GM19328 (cell line): ENCODE data around the gene NHLRC2.
"Not testable (repeated sequence)": the region's sequence is repeated elsewhere in the genome, so short reads cannot be mapped to it uniquely, and the experiment has no call there.

Experiments used
- ATAC-seq: cut with Tn5 transposase; IDR thresholded peaks from one replicate; pipeline ENCODE4 v1.9.1; 2021; ENCODE audit warnings: mild to moderate bottlenecking, moderate library complexity; ENCODE audit not compliant: unreplicated experiment

NHLRC2 gene

DNA sequence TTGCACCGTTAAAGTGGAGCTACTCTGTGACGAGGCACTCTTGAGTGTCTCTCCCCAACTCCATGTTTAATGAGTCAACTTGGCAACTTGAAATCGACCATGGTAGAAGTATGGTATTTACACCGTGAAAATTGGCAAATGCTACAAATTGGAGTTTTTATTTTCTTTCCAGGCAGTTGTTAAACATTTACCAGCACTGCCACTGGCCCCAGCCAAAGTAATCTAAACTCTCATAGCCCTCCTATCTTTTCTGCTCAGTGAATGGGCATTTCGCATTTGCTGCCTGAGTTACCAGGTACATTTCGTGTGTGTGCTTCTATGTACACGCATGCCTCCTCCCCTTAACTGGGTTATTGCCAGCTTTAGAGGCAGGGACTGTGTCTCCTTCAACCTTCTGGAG is 83.3 kb downstream of the NHLRC2 start:
- ATAC-seq: no peak

DNA sequence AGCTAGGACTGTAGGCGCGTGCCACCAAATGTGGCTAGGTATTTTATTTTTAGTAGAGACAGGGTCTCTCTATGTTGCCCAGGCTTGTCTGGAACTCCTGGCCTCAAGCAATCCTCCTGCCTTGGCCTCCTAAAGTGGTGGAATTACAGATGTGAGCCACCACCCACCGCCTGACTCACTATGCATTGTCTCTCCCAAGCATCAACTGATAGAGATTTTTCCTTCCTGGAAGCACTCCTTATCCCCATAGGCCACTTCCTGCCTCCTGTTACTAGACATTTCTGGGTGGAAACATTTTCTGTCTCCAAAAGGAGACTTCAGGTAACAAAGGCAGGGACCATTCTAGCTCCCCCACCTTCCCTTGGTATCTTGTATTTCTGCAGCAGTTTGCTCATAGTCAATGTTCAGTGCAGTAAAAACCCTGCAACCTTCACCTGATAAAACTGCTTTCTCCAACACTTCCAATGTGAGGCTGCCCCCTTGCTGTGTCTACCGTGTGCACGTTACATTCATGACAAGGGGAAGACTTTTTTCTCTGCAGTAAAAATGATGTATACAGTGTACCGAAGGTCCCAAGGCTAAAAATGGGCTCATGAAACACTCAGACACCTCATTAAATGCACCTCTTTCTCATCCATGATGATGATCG is 84.9 kb downstream of the NHLRC2 start:
- ATAC-seq: no peak

DNA sequence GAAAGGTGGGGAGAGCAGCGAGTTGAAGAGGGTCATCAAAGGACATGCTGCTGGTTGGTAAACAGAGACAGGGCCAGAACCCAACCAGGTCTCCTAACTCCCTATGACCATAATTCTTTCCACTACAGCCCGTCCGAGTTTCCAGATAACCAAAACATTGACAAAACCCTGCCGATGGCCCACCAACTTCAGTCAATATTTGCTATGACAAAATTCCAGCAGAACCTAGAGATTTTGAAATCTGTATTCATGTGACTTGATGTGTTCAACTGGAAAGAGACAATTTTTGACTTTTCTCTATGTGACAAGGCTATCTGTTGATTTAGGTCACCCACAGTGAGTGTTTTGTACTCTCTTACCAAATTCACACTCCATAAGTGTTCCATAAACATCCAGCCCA is 86.7 kb downstream of the NHLRC2 start:
- no peak for ATAC-seq

DNA sequence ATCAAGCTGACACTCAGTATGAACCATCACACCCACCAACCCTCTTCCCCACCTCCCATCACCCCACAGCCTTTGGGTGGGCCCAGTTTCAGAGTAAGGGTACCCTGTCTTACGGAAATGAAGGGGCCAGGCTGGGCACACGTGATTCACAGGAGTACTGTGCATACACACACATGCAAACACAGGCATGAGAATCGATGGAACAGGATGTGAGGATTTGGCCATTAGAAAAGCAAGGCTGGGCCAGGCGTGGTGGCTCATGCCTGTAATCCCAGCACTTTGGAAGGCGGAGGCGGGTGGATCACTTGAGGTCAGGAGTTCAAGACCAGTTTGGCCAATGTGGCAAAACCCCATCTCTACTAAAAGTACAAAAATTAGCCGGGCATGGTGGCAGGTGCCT is 88.7 kb downstream of the NHLRC2 start:
- ATAC-seq: not testable (repeated sequence)

DNA sequence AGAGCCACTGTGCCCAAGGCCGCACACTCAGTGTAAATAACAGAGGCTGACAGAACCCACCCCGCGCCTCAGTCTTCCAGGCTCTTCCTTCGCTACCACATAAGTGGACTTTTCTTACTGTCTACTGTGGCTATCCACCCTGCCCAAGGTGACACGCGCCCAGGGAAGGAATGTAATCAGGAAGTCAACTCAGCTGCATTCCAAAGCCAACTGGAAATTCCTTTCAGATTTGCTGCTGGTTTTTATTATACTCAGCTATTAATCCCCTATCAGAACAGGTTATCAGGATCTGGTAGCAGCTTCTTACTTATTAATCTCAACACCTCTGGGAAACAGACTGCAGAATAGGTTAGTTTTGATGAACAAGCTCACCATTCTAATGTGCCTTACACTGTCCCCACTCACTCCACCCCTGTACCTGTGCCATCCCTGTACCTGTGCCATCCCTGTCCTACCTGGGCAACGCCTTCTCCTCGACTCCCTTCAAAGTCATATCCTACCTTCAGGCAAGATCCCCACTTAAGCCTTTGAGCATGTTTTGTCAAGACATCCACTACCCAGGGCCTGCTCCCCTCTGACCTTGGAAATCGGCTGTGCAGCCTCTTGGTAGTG is 90.7 kb downstream of the NHLRC2 start:
- no peak for ATAC-seq

DNA sequence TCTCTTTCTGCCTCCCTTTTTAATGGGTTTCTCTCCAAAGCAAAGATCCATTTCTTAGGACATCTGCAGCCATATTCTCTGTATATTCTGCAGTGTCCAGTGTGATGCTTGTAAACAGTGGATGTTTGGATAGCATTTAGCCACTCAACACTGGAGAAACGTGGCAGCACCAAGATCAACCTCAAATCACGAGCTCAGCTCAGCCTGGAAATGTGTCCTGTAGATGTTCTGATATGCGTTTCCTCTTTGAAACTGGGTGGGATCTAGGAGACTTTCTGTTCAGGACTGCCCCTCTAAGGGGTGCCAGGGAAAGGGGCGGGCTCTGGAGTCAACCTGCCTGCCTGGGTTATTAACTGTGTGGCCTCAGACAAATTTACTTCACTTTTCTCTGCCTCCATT is 91.2 kb downstream of the NHLRC2 start:
- ATAC-seq: no peak

DNA sequence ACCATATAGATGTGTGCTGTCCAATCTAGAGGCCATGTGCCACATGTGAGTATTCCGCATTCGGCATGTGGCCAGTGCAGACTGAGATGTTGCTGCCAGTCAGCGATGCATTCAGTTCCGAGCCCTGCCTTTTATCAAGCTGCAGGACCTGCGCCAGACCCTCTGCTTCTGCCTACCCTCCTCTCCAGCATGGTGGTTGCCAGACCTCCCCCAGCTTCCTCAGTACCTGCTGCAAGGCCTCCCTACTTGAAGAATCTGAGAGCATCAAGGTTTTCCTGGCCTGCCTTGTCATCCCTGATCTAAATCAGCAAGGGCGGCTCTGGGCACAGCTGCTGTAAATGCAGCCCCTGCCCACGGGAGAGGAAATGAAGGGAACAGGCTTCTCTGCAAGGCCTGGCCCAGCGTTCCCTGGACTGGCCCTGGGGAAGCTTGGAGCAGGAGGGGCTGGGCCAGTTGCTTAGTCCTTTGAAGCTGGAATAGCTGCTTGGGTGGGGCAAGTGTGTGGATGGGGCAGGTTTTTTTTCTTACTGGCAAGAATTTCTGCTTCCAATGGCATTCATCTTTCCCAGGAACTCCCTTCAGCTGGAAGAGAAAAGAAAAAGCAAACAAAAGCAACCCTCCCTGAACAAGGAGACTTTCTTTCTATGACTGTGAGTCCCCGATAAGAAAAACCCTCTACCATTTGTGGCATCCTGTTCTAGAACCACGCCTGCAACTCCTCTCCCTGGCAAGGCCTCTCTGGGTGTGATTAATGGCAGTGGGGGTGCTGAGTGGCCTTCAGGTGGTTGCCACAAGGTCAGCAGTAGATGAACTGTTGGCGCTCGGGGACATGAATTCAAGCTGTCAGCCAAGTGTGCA is 93.0 kb downstream of the NHLRC2 start:
- ATAC-seq: no peak

DNA sequence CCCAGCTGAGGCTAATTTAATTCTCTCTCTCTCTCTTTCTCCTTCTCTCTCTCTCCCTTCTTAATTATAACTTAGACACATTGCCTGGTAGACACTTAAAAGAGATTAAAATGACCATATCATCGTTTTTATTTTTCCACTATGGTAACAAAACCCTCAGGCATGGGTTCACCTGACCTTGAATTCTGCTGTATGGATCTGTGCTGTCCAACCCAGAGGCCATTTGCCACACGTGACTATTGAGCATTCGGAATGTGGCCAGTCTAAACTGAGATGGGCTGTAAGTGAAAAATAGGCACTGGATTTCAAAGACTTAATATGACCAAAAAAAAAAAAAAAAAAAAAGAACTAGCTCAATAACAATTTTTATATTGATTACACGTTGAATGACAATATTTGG is 93.6 kb downstream of the NHLRC2 start:
- no peak for ATAC-seq

DNA sequence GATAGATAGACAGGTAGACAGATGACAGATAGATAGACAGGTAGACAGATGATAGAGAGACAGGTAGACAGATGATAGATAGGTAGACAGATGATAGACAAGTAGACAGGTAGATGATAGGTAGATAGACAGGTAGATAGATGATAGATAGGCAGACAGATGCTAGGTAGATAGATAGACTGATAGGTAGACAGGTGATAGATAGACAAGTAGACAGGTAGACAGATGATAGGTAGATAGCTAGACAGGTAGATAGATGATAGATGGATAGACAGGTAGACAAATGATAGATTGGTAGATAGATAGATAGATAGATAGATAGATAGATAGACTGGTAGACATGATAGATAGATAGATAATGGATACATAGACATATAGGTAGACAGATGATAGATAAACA is 95.8 kb downstream of the NHLRC2 start:
- no peak for ATAC-seq

DNA sequence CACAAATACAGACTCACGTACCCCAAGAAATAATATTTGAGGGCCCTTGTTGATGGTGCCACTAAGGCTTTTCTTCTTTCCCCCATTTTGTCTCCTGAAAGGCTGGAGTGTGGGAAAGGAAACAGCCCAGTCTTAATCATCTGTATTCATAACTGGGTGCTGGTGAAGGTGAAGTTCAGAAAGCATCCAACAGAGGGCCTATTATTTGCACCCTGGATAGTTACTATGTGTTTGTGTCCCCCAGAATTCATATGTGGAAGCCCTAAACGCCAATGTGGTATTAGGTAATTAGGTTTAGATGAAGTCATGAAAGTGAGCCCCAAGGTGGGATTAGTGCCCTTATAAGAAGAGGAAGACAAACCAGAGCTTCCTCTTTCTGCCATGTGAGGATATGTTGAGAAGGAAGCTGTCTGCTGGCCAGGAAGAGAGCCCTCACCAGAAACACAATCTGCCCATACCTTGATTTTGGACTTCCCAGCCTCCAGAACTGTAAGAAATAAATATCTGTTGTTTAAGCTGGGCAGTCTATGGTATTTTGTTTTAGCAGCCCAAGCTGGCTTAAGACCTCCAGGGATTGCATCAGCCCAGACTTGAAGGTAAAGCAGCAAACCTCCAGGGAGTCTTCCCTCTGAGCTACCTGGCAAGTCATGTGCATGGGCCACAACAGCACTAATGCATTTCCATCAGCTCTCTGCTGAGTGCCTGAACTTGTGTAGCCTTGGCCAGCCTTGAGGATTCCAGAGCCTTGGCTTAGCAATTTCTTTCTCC is 99.2 kb downstream of the NHLRC2 start:
- no peak for ATAC-seq

DNA sequence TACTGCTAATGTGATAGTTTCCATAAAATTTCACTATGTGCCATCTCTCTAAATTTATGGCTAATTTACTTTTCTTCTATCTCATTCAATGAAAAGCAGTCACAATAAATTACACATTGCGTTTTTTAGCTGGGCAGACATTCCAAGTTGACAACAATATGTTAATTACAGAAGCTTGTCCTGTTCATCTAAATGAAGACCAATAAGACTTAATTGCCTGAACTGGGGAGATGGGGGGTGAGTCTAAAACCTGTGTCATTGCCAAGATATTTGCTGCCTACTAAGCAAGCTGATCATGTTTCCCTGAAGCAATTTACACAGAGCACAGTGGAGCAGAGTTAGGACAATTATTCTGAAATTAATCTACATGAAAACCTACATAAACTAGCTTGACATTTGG is 99.9 kb downstream of the NHLRC2 start:
- ATAC-seq: no peak

DNA sequence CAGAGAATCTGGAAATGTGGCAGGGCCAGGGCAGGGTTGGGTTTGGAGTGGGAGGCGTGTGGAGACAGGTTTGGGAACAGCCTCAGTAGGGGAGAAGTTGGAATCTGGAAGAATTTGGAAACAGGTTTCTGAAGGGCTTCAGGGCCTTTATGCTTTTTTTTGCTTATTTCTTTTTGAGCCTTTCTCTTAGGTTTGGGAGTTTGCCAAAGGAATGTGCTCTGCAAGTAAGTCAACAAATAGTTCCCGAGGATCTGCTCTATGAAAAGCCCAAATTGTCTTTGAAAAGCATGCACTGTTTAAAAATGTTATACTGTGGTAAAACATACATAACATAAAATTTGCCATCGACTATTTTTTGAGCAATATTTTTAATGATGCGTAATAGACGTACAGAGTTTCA is 102.6 kb downstream of the NHLRC2 start:
- ATAC-seq: no peak

DNA sequence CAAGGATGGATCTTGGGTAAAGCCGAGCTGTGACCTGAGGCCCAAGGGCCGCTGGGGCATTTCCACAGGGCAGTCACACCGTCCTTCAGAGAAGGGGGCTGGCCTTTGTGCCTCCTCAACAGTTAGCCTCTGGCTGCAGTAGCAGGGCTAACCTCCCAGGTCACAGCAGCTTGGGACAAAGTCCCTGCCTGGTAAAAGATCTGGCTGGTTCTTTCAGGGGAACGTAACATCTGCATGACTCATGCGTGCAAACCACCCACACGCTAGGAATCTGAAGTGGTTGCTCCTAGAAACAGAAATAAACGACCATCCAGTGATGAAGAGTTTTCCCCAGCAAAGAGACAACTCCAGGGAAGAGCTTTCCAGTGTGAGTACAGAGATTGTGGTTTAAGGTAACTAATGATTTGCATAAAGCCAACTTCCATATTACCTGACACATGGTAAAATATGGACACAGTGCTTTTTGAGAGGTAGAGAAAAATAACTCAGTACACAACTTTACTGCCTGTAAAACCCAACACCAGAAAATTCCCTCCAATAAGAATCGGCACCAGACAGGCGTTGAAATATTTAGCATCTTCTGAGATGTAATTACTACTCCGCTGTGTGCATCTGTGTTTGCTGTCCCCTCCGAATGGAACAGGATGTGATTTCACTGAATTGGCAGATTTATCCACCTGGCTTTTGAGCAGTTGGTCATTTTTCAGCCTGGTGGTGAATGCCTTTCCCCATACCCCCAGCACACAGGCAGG is 104.3 kb downstream of the NHLRC2 start:
- no peak for ATAC-seq

DNA sequence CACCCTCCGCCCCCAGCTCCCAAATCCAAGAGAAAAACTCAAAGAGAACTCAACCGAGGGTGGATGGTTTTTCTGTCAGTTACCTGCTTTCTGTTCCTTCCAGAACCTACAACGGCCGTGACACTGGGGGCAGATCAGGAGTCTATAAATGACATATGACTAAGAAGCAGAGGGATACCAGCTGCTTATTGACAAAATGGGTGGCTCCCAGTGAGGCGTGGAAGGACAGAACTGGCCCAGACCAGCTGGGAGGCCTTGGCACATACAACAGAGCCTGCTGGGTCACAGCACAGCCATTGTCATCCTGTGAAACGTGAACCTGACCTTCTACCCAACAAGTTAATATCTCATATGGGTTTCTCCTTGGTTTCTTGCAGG is 104.9 kb downstream of the NHLRC2 start:
- no peak for ATAC-seq

DNA sequence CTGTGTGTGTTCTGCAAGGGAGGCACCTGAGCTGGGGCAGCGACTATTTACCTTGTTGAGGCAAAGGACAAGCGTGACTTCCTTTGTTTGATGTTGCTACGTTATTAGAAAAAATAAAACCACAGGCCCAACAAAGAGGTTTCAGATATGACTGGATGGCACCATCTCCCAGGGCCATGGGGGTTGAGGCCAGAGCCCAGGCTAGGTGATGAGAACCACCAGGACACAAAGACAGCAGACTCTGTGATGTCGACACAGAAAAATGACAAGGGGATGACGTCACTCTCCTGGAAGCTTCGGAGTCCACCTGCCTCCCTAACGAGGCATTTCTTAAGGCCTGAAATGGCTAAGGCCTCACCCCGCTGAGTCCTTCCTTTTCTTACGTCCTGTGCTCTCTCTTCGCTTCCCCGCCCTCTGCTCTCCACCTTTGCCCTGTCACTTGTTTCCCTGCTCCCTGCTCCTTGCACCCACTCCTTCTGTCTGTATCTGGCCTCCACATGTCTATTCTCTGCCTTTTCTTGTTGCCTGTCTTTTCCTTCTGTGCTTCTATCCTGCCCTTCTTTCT is 106.2 kb downstream of the NHLRC2 start:
- no peak for ATAC-seq

DNA sequence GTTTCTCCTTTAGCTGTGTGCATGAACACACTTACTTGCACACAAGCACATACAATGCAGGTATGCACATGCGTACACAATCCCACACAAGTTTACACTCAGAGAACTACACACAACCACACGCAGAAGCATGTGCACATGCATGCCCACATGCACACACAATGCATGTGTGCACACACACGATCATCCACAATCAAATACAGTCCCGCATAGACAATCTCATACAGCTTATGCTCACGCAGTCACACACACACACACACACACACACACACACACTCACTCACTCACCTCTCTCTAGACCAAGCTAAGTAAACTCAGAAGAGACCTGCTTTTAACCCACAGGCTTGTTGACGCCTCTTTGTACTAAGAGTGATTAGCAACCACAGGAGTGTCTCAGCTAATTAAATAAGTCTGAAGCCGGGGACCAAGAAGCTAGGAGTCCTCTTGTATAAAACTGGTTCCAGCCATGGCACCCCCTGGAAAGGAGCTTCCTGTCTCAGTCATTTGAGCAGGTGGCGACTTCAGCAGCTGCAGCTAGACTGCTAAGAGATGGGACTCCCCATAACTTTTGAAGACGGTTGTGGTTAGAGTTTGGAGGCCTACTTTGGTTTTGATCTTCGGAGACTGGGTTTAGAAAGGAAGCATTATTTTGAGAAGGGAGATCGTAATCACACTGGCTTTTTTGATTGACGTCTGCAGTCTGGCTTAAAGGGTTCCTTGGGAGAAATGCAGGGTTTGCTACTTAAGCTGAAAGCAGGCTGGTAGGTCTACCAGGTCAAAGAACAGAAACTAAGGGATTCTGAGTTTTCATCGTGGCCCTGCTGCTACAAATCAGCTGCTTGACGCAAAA is 106.9 kb downstream of the NHLRC2 start:
- peak; percentile 78 for ATAC-seq

DNA sequence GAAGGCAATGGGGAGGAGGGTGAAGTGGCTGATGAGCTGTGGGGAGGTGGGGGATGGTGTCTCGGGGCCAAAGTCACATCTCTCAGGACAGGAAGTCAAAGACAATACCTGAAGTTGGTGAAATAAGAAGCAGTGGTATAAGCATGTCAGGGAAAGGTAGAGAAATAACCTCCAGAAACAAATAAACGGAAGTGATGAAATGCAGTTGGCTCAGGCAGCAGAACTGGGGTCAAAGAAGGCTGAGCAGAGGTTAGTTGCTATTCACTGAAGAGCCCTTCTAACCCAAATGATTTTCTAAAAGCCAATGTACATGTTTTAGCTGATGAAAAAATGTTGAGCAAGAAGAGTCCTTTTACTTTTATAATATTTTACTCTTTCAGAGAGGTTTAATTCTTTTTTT is 110.6 kb downstream of the NHLRC2 start:
- ATAC-seq: no peak

DNA sequence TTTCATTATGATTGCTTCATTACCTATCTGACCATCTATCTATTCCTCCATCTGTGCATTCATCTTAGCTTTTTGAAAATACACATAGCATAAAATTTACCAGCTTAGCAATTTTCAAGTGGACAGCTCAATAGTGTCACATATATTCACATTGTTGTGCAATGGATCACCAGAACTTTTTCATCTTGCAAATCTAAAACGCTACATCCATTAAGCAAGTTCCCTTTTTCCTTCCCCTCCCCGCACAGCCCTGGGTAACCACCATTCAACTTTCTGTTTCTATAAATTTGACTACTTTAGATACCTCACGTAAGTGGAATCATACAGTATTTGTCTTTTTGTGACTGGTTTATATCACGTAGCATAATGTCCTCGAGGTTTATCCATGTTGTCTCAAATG is 111.2 kb downstream of the NHLRC2 start:
- no peak for ATAC-seq
